ENCODE results near the gene GASK1B.

Gene GASK1B

GRCh38 chr4:158172261-158173258 is at the start of gene GASK1B:
Gene GASK1B, minus strand, starts transcription at chr4:158173025. Its CDS starts 1,650 bp downstream, at chr4:158171375.
- no peak for DNase-seq

- no peak for DNase-seq
Observed at GRCh38 chr4:158219623-158220022, 46.8 kb upstream of the GASK1B start.

- no peak for DNase-seq
Observed at GRCh38 chr4:158217763-158218162, 44.9 kb upstream of the GASK1B start.

GRCh38 chr4:158214856-158215255 is 42.0 kb upstream of the GASK1B start:
- no peak for DNase-seq

- DNase-seq: no peak
Observed at GRCh38 chr4:158213466-158213865, 40.6 kb upstream of the GASK1B start.

- no peak for DNase-seq
Observed at GRCh38 chr4:158211222-158211621, 38.4 kb upstream of the GASK1B start.

GRCh38 chr4:158209825-158210807 is 37.3 kb upstream of the GASK1B start, which contains the start of gene TMEM144:
Gene TMEM144, plus strand, starts transcription at chr4:158210486. Its CDS starts 2,182 bp downstream, at chr4:158212668.
- DNase-seq: peak; percentile 32

- no peak for DNase-seq
Observed at GRCh38 chr4:158208963-158209640, 36.3 kb upstream of the GASK1B start.

GRCh38 chr4:158203929-158204328 is 31.1 kb upstream of the GASK1B start:
- no peak for DNase-seq

GRCh38 chr4:158203436-158203835 is 30.6 kb upstream of the GASK1B start:
- no peak for DNase-seq

GRCh38 chr4:158202481-158202880 is 29.7 kb upstream of the GASK1B start:
- DNase-seq: no peak

GRCh38 chr4:158201876-158202275 is 29.1 kb upstream of the GASK1B start:
- DNase-seq: no peak

- DNase-seq: no peak
Observed at GRCh38 chr4:158201322-158201721, 28.5 kb upstream of the GASK1B start.

- DNase-seq: no peak
Observed at GRCh38 chr4:158200214-158200613, 27.4 kb upstream of the GASK1B start.

GRCh38 chr4:158197194-158197776 is 24.5 kb upstream of the GASK1B start:
- no peak for DNase-seq

GRCh38 chr4:158195297-158195696 is 22.5 kb upstream of the GASK1B start:
- no peak for DNase-seq

- DNase-seq: no peak
Observed at GRCh38 chr4:158193171-158193749, 20.4 kb upstream of the GASK1B start.

GRCh38 chr4:158192439-158193158 is 19.8 kb upstream of the GASK1B start:
- no peak for DNase-seq

- DNase-seq: no peak
Observed at GRCh38 chr4:158190718-158191117, 17.9 kb upstream of the GASK1B start.

GRCh38 chr4:158189422-158189821 is 16.6 kb upstream of the GASK1B start:
- DNase-seq: no peak

- DNase-seq: no peak
Observed at GRCh38 chr4:158186815-158187214, 14.0 kb upstream of the GASK1B start.
